ENCODE measurements around the gene MUC4.

DNA sequence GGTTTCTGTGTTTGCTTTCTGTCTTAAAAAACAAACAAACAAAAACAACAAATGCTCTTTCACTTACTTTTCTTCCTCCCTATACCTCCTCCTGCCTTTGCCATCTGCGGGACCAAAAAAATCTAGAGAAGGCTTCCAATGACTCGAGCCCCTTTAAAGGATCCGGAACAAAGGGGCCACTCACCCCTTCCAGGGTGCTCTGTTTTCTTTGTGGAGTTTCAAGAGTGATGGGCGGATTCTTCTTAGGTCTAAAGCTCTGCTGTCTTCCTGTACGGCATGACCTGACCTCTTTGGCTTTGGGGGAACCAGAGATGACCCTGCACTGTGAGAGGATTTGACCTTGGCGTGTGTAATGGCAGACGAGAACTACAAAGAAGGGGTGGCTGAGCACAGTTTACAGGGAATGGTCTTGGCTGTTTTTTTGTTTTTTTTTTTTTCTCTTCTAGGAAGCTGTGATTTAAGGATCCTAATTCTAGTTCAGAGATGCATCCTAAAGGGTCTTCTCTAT lies 93.2 kb downstream of the MUC4 start:
- TF ChIP-seq, protein P1, sequence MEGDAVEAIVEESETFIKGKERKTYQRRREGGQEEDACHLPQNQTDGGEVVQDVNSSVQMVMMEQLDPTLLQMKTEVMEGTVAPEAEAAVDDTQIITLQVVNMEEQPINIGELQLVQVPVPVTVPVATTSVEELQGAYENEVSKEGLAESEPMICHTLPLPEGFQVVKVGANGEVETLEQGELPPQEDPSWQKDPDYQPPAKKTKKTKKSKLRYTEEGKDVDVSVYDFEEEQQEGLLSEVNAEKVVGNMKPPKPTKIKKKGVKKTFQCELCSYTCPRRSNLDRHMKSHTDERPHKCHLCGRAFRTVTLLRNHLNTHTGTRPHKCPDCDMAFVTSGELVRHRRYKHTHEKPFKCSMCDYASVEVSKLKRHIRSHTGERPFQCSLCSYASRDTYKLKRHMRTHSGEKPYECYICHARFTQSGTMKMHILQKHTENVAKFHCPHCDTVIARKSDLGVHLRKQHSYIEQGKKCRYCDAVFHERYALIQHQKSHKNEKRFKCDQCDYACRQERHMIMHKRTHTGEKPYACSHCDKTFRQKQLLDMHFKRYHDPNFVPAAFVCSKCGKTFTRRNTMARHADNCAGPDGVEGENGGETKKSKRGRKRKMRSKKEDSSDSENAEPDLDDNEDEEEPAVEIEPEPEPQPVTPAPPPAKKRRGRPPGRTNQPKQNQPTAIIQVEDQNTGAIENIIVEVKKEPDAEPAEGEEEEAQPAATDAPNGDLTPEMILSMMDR (IDR thresholded peaks at IDR 0.05; ENCODE audit: low read length): no peak
- TF ChIP-seq EZH2 (IDR thresholded peaks at IDR 0.05; ENCODE audit: borderline replicate concordance, low read length): no peak

All from OCI-LY1 (cell line).